Liver (tissue), 9 donors: ENCODE data around the gene BNC2. TPM values are rescaled to one million over a fixed set of nuclear protein-coding genes. Genes with fewer than 3 reads are reported as not detected.

ENCODE experiments used
- DNase-seq: peaks from one replicate; pipeline ENCODE4 v3.0.0-alpha.2; 2017; ENCODE audit warnings: low spot score
- H3K27ac ChIP-seq, 2 donors: one replicate each; pipeline ENCODE4 v1.7.0; 2013; ENCODE audit warnings: inconsistent platforms in 2 of 2, low read length in 2 of 2, control low read depth in 1 of 2, low read depth in 1 of 2, mild to moderate bottlenecking in 1 of 2
- H3K27me3 ChIP-seq, 4 donors: one replicate each; pipeline versions ENCODE4 v1.6.1 to v1.7.0; 2013; ENCODE audit warnings: low read length in 3 of 4, inconsistent platforms in 1 of 4, mild to moderate bottlenecking in 1 of 4, moderate library complexity in 1 of 4; ENCODE audit not compliant: control insufficient read depth in 4 of 4, insufficient read depth in 4 of 4
- H3K36me3 ChIP-seq, 4 donors: one replicate each; pipeline versions ENCODE4 v1.6.1 to v1.7.0; 2013; ENCODE audit warnings: low read length in 3 of 4, mild to moderate bottlenecking in 3 of 4, low read depth in 1 of 4, moderate library complexity in 1 of 4; ENCODE audit not compliant: control insufficient read depth in 4 of 4, insufficient read depth in 3 of 4
- H3K4me1 ChIP-seq, 4 donors: one replicate each; pipeline versions ENCODE4 v1.6.1 to v1.7.0; 2013; ENCODE audit warnings: low read length in 3 of 4, mild to moderate bottlenecking in 3 of 4, moderate library complexity in 1 of 4; ENCODE audit not compliant: control insufficient read depth in 4 of 4, insufficient read depth in 4 of 4
- H3K4me3 ChIP-seq, 3 donors: one replicate each; pipeline versions ENCODE4 v1.6.1 to v1.7.0; 2013; ENCODE audit warnings: low read length in 3 of 3, control low read depth in 1 of 3, low read depth in 1 of 3, mild to moderate bottlenecking in 1 of 3
- H3K9ac ChIP-seq, 2 donors: one replicate each; pipeline ENCODE4 v1.7.0; 2013; ENCODE audit warnings: low read length in 2 of 2, mild to moderate bottlenecking in 2 of 2, moderate library complexity in 2 of 2, control low read depth in 1 of 2, low read depth in 1 of 2
- H3K9me3 ChIP-seq, 4 donors: one replicate each; pipeline versions ENCODE4 v1.6.1 to v1.7.0; 2013; ENCODE audit warnings: low read length in 3 of 4; ENCODE audit not compliant: control insufficient read depth in 4 of 4
- ATF3 ChIP-seq: IDR thresholded peaks from 2 replicates; pipeline ENCODE4 v1.6.1; 2016; ENCODE audit warnings: antibody characterized with exemption
- CTCF ChIP-seq: fragments of 150-350 bp; IDR thresholded peaks from 2 replicates; pipeline ENCODE4 v1.5.1; 2017; ENCODE audit warnings: improper control_type of control experiment, low read depth, low read length; ENCODE audit not compliant: missing input control
- EGR1 ChIP-seq, 2 donors: IDR thresholded peaks; 2 replicates each; pipeline ENCODE4 v1.6.1; 2016 to 2018; ENCODE audit warnings: antibody characterized with exemption in 2 of 2, low read depth in 2 of 2
- FOXA2 ChIP-seq: IDR thresholded peaks from 2 replicates; pipeline ENCODE4 v1.6.1; 2016; ENCODE audit warnings: antibody characterized with exemption
- GABPA ChIP-seq, 2 donors: IDR thresholded peaks in 1 of 2; conservative IDR thresholded peaks in 1 of 2; 2 replicates each; pipeline ENCODE4 v1.6.1; 2016; ENCODE audit warnings: antibody characterized with exemption in 2 of 2, mild to moderate bottlenecking in 1 of 2, moderate library complexity in 1 of 2
- HNF4A ChIP-seq, 2 donors: conservative IDR thresholded peaks; 2 replicates each; pipeline ENCODE4 v1.6.1; 2016; ENCODE audit warnings: antibody characterized with exemption in 2 of 2, mild to moderate bottlenecking in 2 of 2
- HNF4G ChIP-seq: IDR thresholded peaks from 2 replicates; pipeline ENCODE4 v1.6.1; 2016; ENCODE audit warnings: antibody characterized with exemption
- JUND ChIP-seq, 2 donors: IDR thresholded peaks; 2 replicates each; pipeline ENCODE4 v1.6.1; 2016; ENCODE audit warnings: antibody characterized with exemption in 2 of 2
- NR2F2 ChIP-seq: IDR thresholded peaks from 2 replicates; pipeline ENCODE4 v1.6.1; 2016; ENCODE audit warnings: antibody characterized with exemption
- RAD21 ChIP-seq, 2 donors: IDR thresholded peaks; 2 replicates each; pipeline ENCODE4 v1.6.1; 2016; ENCODE audit warnings: antibody characterized with exemption in 2 of 2, mild to moderate bottlenecking in 2 of 2
- RXRA ChIP-seq, 2 donors: IDR thresholded peaks; 2 replicates each; pipeline ENCODE4 v1.6.1; 2017 to 2018; ENCODE audit warnings: antibody characterized with exemption in 2 of 2, mild to moderate bottlenecking in 1 of 2
- SP1 ChIP-seq: IDR thresholded peaks from 2 replicates; pipeline ENCODE4 v1.6.1; 2018; ENCODE audit warnings: antibody characterized with exemption, mild to moderate bottlenecking
- TAF1 ChIP-seq: conservative IDR thresholded peaks from 2 replicates; pipeline ENCODE4 v1.6.1; 2016; ENCODE audit warnings: antibody characterized with exemption, mild to moderate bottlenecking
- YY1 ChIP-seq: IDR thresholded peaks from 2 replicates; pipeline ENCODE4 v1.6.1; 2016; ENCODE audit warnings: antibody characterized with exemption, mild to moderate bottlenecking
- WGBS: extraction: QIAGEN DNeasy Blood & Tissue Kit; methylation state at CpG from one replicate; pipeline ENCODE4 v1.1.7; 2013; 5-methylcytosine and 5-hydroxymethylcytosine counted together
- polyA plus RNA-seq, 2 donors: library from polyadenylated mRNA; stranded (reverse) in 1 of 2; unstranded in 1 of 2; fragments of 200-250 nt in 1 of 2; fragments of >200 nt in 1 of 2; fragmentation: Nextera tagmentation in 1 of 2; extraction: Ambion mirVana in 1 of 2; gene quantifications; one replicate each; pipeline versions ENCODE4 v1.2.1 to v1.2.3, GENCODE V29; 2013 to 2015
- total RNA-seq, 2 donors: library from RNA; depleted of rRNA; stranded (reverse); fragments of >200 nt; gene quantifications; one replicate each; pipeline ENCODE4 v1.2.3, GENCODE V29; 2014
- TF ChIP-seq, protein P1 (sequence below): IDR thresholded peaks from 2 replicates; pipeline ENCODE4 v1.6.1; 2016; ENCODE audit warnings: antibody characterized with exemption
- TF ChIP-seq, protein P2 (sequence below): IDR thresholded peaks from 2 replicates; pipeline ENCODE4 v1.6.1; 2016; ENCODE audit warnings: antibody characterized with exemption, mild to moderate bottlenecking
- TF ChIP-seq, protein P3 (sequence below): IDR thresholded peaks from 2 replicates; pipeline ENCODE4 v1.6.1; 2016; ENCODE audit warnings: antibody characterized with exemption
- donor health status: healthy.
- donor health status: healthy.
- donor health status: healthy.
- donor health status: healthy.
- donor health status: healthy.

The BNC2 gene
- total and polyA plus RNA-seq, 4 donors, result 0.07 to 0.67 (median 0.08) TPM

GRCh38 chr9:16652582-16652981 lies 217.9 kb downstream of the BNC2 start:
- no peaks in the 10 kb centered on the region for H3K36me3 ChIP-seq
- H3K27ac ChIP-seq, result no peak overlapping the region
- 88% methylated on average over 4 of the region's 4 CpGs for WGBS
- no peaks in the 10 kb centered on the region for H3K27me3 ChIP-seq
- DNase-seq, result no peak
- no peak overlapping the region for H3K9ac ChIP-seq
- peaks cover 0 to 10% (median 10%) of the 10 kb centered on the region in 4 donors for H3K4me1 ChIP-seq
- no peak overlapping the region for H3K4me3 ChIP-seq
- H3K9me3 ChIP-seq, result no peaks in the 10 kb centered on the region
- TF ChIP-seq ATF3 (no peak), EGR1 (IDR thresholded peaks at IDR 0.05; ENCODE audit: low read depth in 2 of 2) (no peak), RXRA (IDR thresholded peaks at IDR 0.05) (no peak), RAD21 (IDR thresholded peaks at IDR 0.05) (no peak), SP1 (no peak), HNF4G (no peak), NR2F2 (no peak), CTCF (no peak), YY1 (no peak), HNF4A (conservative IDR thresholded peaks at IDR 0.05) (no peak), TAF1 (no peak), GABPA (IDR thresholded peaks at IDR 0.05 in 1 of 2, conservative IDR thresholded peaks at IDR 0.05 in 1 of 2) (no peak), FOXA2 (no peak)
- TF ChIP-seq, protein P1, sequence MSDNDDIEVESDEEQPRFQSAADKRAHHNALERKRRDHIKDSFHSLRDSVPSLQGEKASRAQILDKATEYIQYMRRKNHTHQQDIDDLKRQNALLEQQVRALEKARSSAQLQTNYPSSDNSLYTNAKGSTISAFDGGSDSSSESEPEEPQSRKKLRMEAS, result no peak
- TF ChIP-seq, protein P2, sequence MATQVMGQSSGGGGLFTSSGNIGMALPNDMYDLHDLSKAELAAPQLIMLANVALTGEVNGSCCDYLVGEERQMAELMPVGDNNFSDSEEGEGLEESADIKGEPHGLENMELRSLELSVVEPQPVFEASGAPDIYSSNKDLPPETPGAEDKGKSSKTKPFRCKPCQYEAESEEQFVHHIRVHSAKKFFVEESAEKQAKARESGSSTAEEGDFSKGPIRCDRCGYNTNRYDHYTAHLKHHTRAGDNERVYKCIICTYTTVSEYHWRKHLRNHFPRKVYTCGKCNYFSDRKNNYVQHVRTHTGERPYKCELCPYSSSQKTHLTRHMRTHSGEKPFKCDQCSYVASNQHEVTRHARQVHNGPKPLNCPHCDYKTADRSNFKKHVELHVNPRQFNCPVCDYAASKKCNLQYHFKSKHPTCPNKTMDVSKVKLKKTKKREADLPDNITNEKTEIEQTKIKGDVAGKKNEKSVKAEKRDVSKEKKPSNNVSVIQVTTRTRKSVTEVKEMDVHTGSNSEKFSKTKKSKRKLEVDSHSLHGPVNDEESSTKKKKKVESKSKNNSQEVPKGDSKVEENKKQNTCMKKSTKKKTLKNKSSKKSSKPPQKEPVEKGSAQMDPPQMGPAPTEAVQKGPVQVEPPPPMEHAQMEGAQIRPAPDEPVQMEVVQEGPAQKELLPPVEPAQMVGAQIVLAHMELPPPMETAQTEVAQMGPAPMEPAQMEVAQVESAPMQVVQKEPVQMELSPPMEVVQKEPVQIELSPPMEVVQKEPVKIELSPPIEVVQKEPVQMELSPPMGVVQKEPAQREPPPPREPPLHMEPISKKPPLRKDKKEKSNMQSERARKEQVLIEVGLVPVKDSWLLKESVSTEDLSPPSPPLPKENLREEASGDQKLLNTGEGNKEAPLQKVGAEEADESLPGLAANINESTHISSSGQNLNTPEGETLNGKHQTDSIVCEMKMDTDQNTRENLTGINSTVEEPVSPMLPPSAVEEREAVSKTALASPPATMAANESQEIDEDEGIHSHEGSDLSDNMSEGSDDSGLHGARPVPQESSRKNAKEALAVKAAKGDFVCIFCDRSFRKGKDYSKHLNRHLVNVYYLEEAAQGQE, result no peak
- TF ChIP-seq, protein P3, sequence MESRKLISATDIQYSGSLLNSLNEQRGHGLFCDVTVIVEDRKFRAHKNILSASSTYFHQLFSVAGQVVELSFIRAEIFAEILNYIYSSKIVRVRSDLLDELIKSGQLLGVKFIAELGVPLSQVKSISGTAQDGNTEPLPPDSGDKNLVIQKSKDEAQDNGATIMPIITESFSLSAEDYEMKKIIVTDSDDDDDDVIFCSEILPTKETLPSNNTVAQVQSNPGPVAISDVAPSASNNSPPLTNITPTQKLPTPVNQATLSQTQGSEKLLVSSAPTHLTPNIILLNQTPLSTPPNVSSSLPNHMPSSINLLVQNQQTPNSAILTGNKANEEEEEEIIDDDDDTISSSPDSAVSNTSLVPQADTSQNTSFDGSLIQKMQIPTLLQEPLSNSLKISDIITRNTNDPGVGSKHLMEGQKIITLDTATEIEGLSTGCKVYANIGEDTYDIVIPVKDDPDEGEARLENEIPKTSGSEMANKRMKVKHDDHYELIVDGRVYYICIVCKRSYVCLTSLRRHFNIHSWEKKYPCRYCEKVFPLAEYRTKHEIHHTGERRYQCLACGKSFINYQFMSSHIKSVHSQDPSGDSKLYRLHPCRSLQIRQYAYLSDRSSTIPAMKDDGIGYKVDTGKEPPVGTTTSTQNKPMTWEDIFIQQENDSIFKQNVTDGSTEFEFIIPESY, result no peak

GRCh38 chr9:16651446-16651964 lies 219.0 kb downstream of the BNC2 start:
- 87% methylated on average over 5 of the region's 5 CpGs for WGBS
- DNase-seq, result no peak
- no peaks in the 10 kb centered on the region for H3K36me3 ChIP-seq
- no peak overlapping the region for H3K4me3 ChIP-seq
- no peaks in the 10 kb centered on the region for H3K27me3 ChIP-seq
- H3K4me1 ChIP-seq, result peaks cover 0 to 10% (median 10%) of the 10 kb centered on the region in 4 donors
- H3K9ac ChIP-seq, result no peak overlapping the region
- H3K9me3 ChIP-seq, result no peaks in the 10 kb centered on the region
- no peak overlapping the region for H3K27ac ChIP-seq
- TF ChIP-seq GABPA (IDR thresholded peaks at IDR 0.05 in 1 of 2, conservative IDR thresholded peaks at IDR 0.05 in 1 of 2), result no peak
- no peak for TF ChIP-seq HNF4G
- TF ChIP-seq, protein P2, result no peak
- TF ChIP-seq, protein P3, result no peak
- TF ChIP-seq RXRA (IDR thresholded peaks at IDR 0.05), result no peak
- TF ChIP-seq JUND (IDR thresholded peaks at IDR 0.05), result no peak
- no peak for TF ChIP-seq HNF4A (conservative IDR thresholded peaks at IDR 0.05)
- no peak for TF ChIP-seq SP1
- TF ChIP-seq NR2F2, result no peak
- no peak for TF ChIP-seq YY1
- no peak for TF ChIP-seq FOXA2
- TF ChIP-seq TAF1, result no peak
- TF ChIP-seq RAD21 (IDR thresholded peaks at IDR 0.05), result no peak
